GM12892 (cell line): Measurements from ENCODE around the gene UST.

Experiments used
- POLR2AphosphoS5 ChIP-seq: IDR thresholded peaks from 2 replicates; pipeline ENCODE4 v1.6.1; 2011; ENCODE audit warnings: low read depth, low read length, control low read depth
- TAF1 ChIP-seq: IDR thresholded peaks from 2 replicates; pipeline ENCODE4 v1.6.1; 2011; ENCODE audit warnings: low read depth, mild to moderate bottlenecking, control low read depth, low read length, borderline replicate concordance

GRCh38 chr6:148808786-148809304, 62.0 kb downstream of the UST start:
- TF ChIP-seq TAF1 (no peak), POLR2AphosphoS5 (no peak)
